Ectodermal cell (in vitro differentiated cells): Measurements from ENCODE around the gene STARD8.
"Not testable (repeated sequence)": the region's sequence is repeated elsewhere in the genome, so short reads cannot be mapped to it uniquely, and the experiment has no call there.

ENCODE experiments used
- H3K27ac ChIP-seq: 2 replicates; pipeline ENCODE4 v1.7.0; 2013; ENCODE audit warnings: mild to moderate bottlenecking, low read depth, low read length; ENCODE audit not compliant: insufficient read depth, poor library complexity, severe bottlenecking
- H3K27me3 ChIP-seq: 2 replicates; pipeline ENCODE4 v1.7.0; 2013; ENCODE audit warnings: mild to moderate bottlenecking, low read length; ENCODE audit not compliant: insufficient read depth, control insufficient read depth, poor library complexity, severe bottlenecking
- H3K36me3 ChIP-seq: one replicate; pipeline ENCODE4 v1.7.0; 2013; ENCODE audit warnings: low read length; ENCODE audit not compliant: control insufficient read depth, insufficient read depth
- H3K4me1 ChIP-seq: one replicate; pipeline ENCODE4 v1.7.0; 2013; ENCODE audit warnings: low read length; ENCODE audit not compliant: control insufficient read depth, insufficient read depth
- H3K4me3 ChIP-seq: 2 replicates; pipeline ENCODE4 v1.7.0; 2013; ENCODE audit warnings: low read depth, low read length, control low read depth; ENCODE audit not compliant: insufficient read depth
- H3K9me3 ChIP-seq: 2 replicates; pipeline ENCODE4 v1.7.0; 2013; ENCODE audit warnings: mild to moderate bottlenecking, low read length, moderate library complexity; ENCODE audit not compliant: control insufficient read depth
- WGBS, 2 experiments: methylation state at CpG; one replicate each; pipeline ENCODE4 v1.1.7; 2013; ENCODE audit warnings: missing lambda C conversion rate in 2 of 2; 5-methylcytosine and 5-hydroxymethylcytosine counted together

The STARD8 gene

GRCh38 chrX:68634649-68635227 lies 12.7 kb upstream of the STARD8 start:
- no peaks in the 10 kb centered on the region for H3K27me3 ChIP-seq
- H3K27ac ChIP-seq, result no peak overlapping the region
- H3K4me3 ChIP-seq, result no peak overlapping the region
- no peaks in the 10 kb centered on the region for H3K4me1 ChIP-seq
- 96 to 100% methylated on average over 1 to 2 of the region's 2 CpGs for WGBS, 2 experiments
- no peaks in the 10 kb centered on the region for H3K9me3 ChIP-seq
- H3K36me3 ChIP-seq, result no peaks in the 10 kb centered on the region

- WGBS, 2 experiments, result 83 to 94% methylated on average over 1 to 2 of the region's 2 CpGs
- no peak overlapping the region for H3K4me3 ChIP-seq
- H3K9me3 ChIP-seq, result no peaks in the 10 kb centered on the region
- H3K36me3 ChIP-seq, result no peaks in the 10 kb centered on the region
- no peaks in the 10 kb centered on the region for H3K4me1 ChIP-seq
- no peak overlapping the region for H3K27ac ChIP-seq
- H3K27me3 ChIP-seq, result no peaks in the 10 kb centered on the region
These were observed 6.8 kb upstream of the STARD8 start for GRCh38 chrX:68640661-68641060.

- Histone ChIP-seq H3K9me3 (no peaks in the 10 kb centered on the region), H3K4me3 (no peak overlapping the region), H3K27ac (no peak overlapping the region), H3K4me1 (peaks cover 3% of the 10 kb centered on the region), H3K36me3 (no peaks in the 10 kb centered on the region), H3K27me3 (no peaks in the 10 kb centered on the region)
- WGBS, 2 experiments, result 100% methylated on average over 2 of the region's 2 CpGs; no CpG with 5 or more reads in 1 of the 2 experiments
These were observed 2.6 kb upstream of the STARD8 start for GRCh38 chrX:68644861-68645260.

GRCh38 chrX:68646421-68646820 lies 1.0 kb upstream of the STARD8 start:
- Histone ChIP-seq H3K27ac (no peak overlapping the region), H3K27me3 (no peaks in the 10 kb centered on the region), H3K4me3 (no peak overlapping the region), H3K36me3 (no peaks in the 10 kb centered on the region), H3K9me3 (no peaks in the 10 kb centered on the region), H3K4me1 (peaks cover 3% of the 10 kb centered on the region)
- WGBS, 2 experiments, result 92 to 100% methylated on average over 1 of the region's 1 CpG

GRCh38 chrX:68648960-68649359 lies 1.5 kb downstream of the STARD8 start:
- H3K27me3 ChIP-seq, result no peaks in the 10 kb centered on the region
- H3K9me3 ChIP-seq, result no peaks in the 10 kb centered on the region
- peaks cover 3% of the 10 kb centered on the region for H3K4me1 ChIP-seq
- no peaks in the 10 kb centered on the region for H3K36me3 ChIP-seq
- WGBS, 2 experiments, result 8 to 14% methylated on average over 5 of the region's 5 CpGs
- H3K27ac ChIP-seq, result peak overlapping the region; percentile 16
- no peak overlapping the region for H3K4me3 ChIP-seq

GRCh38 chrX:68650491-68650890 lies 3.0 kb downstream of the STARD8 start:
- 93 to 95% methylated on average over 3 of the region's 3 CpGs for WGBS, 2 experiments

GRCh38 chrX:68651110-68651509 lies 3.6 kb downstream of the STARD8 start:
- H3K4me1 ChIP-seq, result peaks cover 3% of the 10 kb centered on the region
- H3K27me3 ChIP-seq, result no peaks in the 10 kb centered on the region
- no peak overlapping the region for H3K27ac ChIP-seq
- H3K36me3 ChIP-seq, result no peaks in the 10 kb centered on the region
- no peaks in the 10 kb centered on the region for H3K9me3 ChIP-seq
- H3K4me3 ChIP-seq, result no peak overlapping the region
- 85 to 89% methylated on average over 7 of the region's 7 CpGs for WGBS, 2 experiments

More at GRCh38 chrX:68650491-68650890, 3.0 kb downstream of the STARD8 start:
- H3K9me3 ChIP-seq, result no peaks in the 10 kb centered on the region
- no peaks in the 10 kb centered on the region for H3K36me3 ChIP-seq
- peaks cover 3% of the 10 kb centered on the region for H3K4me1 ChIP-seq
- H3K4me3 ChIP-seq, result no peak overlapping the region
- H3K27me3 ChIP-seq, result no peaks in the 10 kb centered on the region
- no peak overlapping the region for H3K27ac ChIP-seq

- Histone ChIP-seq H3K36me3 (no peaks in the 10 kb centered on the region), H3K9me3 (no peaks in the 10 kb centered on the region), H3K4me1 (no peaks in the 10 kb centered on the region), H3K27me3 (no peaks in the 10 kb centered on the region), H3K4me3 (no peak overlapping the region), H3K27ac (no peak overlapping the region)
- 80 to 81% methylated on average over 6 of the region's 6 CpGs for WGBS, 2 experiments
These were observed 5.1 kb downstream of the STARD8 start for GRCh38 chrX:68652326-68653170.

- Histone ChIP-seq H3K27me3 (no peaks in the 10 kb centered on the region), H3K4me1 (peaks cover 14% of the 10 kb centered on the region), H3K36me3 (no peaks in the 10 kb centered on the region), H3K27ac (no peak overlapping the region), H3K4me3 (no peak overlapping the region), H3K9me3 (no peaks in the 10 kb centered on the region)
- 90 to 100% methylated on average over 1 to 3 of the region's 3 CpGs for WGBS, 2 experiments
These were observed 7.2 kb downstream of the STARD8 start for GRCh38 chrX:68654693-68655092.

- not testable (repeated sequence) for H3K4me3 ChIP-seq, H3K9me3 ChIP-seq, H3K36me3 ChIP-seq, H3K27me3 ChIP-seq, H3K27ac ChIP-seq
- H3K4me1 ChIP-seq, result peaks cover 14% of the 10 kb centered on the region
- 95 to 98% methylated on average over 2 to 4 of the region's 4 CpGs for WGBS, 2 experiments
These were observed 9.0 kb downstream of the STARD8 start for GRCh38 chrX:68656473-68656872.
